ENCODE data around the gene PTH2. TPM values are rescaled to one million over a fixed set of nuclear protein-coding genes. Genes with fewer than 3 reads are reported as not detected.

Gene PTH2
- total and polyA plus RNA-seq, 2 of the 8 experiments (the other 6 are each of a cell fraction or from before 2014, with no cell fraction given) = not detected

DNA sequence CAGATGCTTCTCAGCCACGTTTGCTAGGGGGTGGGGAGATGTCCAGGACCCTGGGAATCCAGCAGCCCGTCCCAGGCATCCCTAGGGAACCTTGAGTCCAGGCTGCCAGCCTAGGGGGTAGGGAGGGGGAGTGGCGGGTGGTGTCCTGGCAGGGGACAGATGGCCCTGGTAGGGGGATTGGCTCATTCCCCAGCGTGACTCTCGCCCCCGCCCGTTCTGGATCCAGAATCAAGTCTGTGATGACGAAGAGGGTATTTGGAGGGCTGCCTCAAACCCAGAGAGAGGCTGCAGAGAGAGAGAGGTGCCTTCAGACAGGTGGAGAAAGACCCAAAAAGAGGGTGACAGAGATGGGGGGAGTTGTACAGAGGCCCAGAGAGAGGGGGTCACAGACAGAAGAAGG lies 14.0 kb upstream of the PTH2 start (continued):
- TF ChIP-seq, protein P1, sequence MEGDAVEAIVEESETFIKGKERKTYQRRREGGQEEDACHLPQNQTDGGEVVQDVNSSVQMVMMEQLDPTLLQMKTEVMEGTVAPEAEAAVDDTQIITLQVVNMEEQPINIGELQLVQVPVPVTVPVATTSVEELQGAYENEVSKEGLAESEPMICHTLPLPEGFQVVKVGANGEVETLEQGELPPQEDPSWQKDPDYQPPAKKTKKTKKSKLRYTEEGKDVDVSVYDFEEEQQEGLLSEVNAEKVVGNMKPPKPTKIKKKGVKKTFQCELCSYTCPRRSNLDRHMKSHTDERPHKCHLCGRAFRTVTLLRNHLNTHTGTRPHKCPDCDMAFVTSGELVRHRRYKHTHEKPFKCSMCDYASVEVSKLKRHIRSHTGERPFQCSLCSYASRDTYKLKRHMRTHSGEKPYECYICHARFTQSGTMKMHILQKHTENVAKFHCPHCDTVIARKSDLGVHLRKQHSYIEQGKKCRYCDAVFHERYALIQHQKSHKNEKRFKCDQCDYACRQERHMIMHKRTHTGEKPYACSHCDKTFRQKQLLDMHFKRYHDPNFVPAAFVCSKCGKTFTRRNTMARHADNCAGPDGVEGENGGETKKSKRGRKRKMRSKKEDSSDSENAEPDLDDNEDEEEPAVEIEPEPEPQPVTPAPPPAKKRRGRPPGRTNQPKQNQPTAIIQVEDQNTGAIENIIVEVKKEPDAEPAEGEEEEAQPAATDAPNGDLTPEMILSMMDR (IDR thresholded peaks at IDR 0.05; ENCODE audit: control extremely low read depth in 1 of 3, insufficient read depth in 1 of 3, low read depth in 1 of 3, low read length in 3 of 3) = no peak
- TF ChIP-seq MAFK (IDR thresholded peaks at IDR 0.05; ENCODE audit: low read depth, low read length) (no peak), CEBPB (IDR thresholded peaks at IDR 0.05; ENCODE audit: low read depth, low read length) (no peak), RFX5 (IDR thresholded peaks at IDR 0.05; ENCODE audit: borderline replicate concordance, low read depth, low read length) (no peak), SAP30 (IDR thresholded peaks at IDR 0.05; ENCODE audit: insufficient read depth, insufficient replicate concordance, low read length) (no peak), EGR1 (IDR thresholded peaks at IDR 0.05; ENCODE audit: borderline replicate concordance, low read depth, low read length) (no peak)
